Mesodermal cell (in vitro differentiated cells): ENCODE measurements around the gene MAP2K5.

Experiments used
- H3K27ac ChIP-seq: 2 replicates; pipeline ENCODE4 v1.7.0; 2013; ENCODE audit warnings: mild to moderate bottlenecking, low read depth, low read length, moderate library complexity; ENCODE audit not compliant: severe bottlenecking
- H3K36me3 ChIP-seq: 2 replicates; pipeline ENCODE4 v1.7.1; 2013; ENCODE audit warnings: mild to moderate bottlenecking, low read length, moderate library complexity; ENCODE audit not compliant: control insufficient read depth, insufficient read depth
- H3K4me1 ChIP-seq: one replicate; pipeline ENCODE4 v1.7.1; 2013; ENCODE audit warnings: mild to moderate bottlenecking, low read length; ENCODE audit not compliant: insufficient read depth, control insufficient read depth, poor library complexity, severe bottlenecking
- H3K4me3 ChIP-seq: 2 replicates; pipeline ENCODE4 v1.7.0; 2013; ENCODE audit warnings: low read length, control low read depth, mild to moderate bottlenecking; ENCODE audit not compliant: insufficient read depth, poor library complexity, severe bottlenecking; ENCODE audit errors: extremely low read depth
- H3K9me3 ChIP-seq: 2 replicates; pipeline ENCODE4 v1.7.1; 2013; ENCODE audit warnings: mild to moderate bottlenecking, low read length, moderate library complexity; ENCODE audit not compliant: control insufficient read depth
- WGBS, 2 experiments: methylation state at CpG; one replicate each; pipeline ENCODE4 v1.1.5; 2013; ENCODE audit warnings: missing lambda C conversion rate in 2 of 2; ENCODE audit not compliant: insufficient coverage in 2 of 2; 5-methylcytosine and 5-hydroxymethylcytosine counted together

Gene MAP2K5

DNA sequence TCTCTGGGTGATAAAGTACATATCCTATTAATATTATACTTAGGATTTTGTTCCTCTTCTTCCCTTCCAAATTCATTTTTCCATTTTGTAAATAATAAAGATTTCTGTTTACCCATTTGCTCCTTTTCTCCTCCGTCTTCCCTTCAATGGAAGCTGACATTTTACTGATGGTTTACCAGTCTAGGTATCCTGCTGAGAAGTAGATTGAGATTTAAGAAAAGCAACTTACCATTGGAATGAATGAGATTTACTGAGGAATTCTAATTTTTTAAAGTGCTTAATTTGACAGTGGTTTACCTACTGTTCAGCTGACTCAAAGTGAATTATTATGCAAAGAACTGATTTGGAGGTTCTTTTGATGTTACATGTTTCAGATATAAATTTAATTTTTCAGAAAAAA is 19.2 kb upstream of the MAP2K5 start:
- Histone ChIP-seq H3K4me3 (no peak overlapping the region), H3K4me1 (peaks cover 9% of the 10 kb centered on the region), H3K36me3 (no peaks in the 10 kb centered on the region), H3K9me3 (no peaks in the 10 kb centered on the region), H3K27ac (no peak overlapping the region)
- WGBS, 2 experiments = no CpG with 5 or more reads among the region's 1 CpG

DNA sequence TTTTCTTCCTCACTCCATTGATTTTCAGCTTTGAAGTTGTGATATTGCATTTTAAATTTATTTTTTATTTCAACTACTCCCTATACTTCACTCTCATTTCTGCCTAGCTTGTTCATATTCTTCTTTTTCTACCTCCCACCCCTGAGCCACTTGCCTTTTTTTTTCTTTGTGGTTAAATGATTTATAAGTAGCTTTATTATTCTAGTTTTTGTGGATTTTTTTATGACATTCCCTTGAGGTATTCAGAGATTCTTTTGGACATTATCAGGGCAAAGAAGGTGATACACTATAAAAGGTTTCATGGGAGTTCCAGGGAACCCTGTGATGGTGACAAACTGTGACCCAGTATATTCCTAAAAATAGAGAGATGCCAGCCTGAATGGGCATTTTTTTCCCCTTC is 18.3 kb upstream of the MAP2K5 start:
- Histone ChIP-seq H3K27ac (no peak overlapping the region), H3K4me1 (peaks cover 9% of the 10 kb centered on the region), H3K4me3 (no peak overlapping the region)

DNA sequence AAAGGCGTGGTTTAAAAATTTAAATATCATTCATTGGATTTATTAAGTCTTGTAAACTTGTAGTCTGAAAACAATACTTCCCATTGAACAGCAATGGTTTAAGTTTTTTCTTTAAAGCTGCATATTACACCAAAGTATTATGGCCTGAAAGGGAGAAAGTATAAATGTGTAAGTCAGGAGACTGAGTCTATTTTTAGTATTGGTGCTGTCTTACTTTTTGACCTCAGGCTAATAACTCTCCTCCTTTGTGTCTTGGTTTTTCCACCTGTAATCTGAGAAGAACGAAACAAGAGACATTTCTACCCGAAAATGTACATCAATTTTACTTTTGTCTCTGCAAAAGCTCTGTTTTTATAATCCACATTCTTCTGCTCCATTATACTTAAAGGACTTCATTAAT is 14.0 kb upstream of the MAP2K5 start:
- no peaks in the 10 kb centered on the region for H3K36me3 ChIP-seq
- WGBS, 2 experiments = 83 to 90% methylated on average over 1 to 2 of the region's 3 CpGs
- no peak overlapping the region for H3K4me3 ChIP-seq
- no peaks in the 10 kb centered on the region for H3K4me1 ChIP-seq
- H3K27ac ChIP-seq = no peak overlapping the region
- H3K9me3 ChIP-seq = no peaks in the 10 kb centered on the region

More for the DNA sequence above, 18.3 kb upstream of the MAP2K5 start:
- H3K36me3 ChIP-seq = no peaks in the 10 kb centered on the region
- no peaks in the 10 kb centered on the region for H3K9me3 ChIP-seq

DNA sequence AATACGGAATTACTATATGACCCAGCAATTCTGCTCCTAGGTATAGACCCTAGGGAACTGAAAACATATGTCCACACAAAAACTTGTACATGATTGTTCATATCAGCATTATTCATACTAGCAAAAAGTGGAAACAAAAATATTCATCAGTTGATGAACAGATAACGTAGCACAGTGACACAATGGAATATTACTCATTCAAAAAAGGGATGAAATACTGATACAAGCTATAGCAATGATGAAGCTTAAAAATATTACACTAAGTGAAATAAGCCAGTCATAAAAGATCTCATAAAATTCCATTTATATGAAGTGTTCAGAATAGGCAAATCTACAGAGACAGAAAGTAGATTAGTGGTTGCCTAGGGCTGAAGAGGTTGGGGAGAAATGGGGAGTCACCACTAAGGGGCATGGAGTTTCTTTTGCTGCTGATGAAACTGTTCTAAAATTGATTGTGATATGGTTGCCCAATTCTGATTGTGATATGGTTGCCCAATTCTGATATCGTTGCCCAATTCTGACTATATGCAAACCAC is 11.1 kb upstream of the MAP2K5 start:
- Histone ChIP-seq H3K36me3 (no peaks in the 10 kb centered on the region), H3K27ac (no peak overlapping the region), H3K9me3 (no peaks in the 10 kb centered on the region), H3K4me1 (no peaks in the 10 kb centered on the region), H3K4me3 (no peak overlapping the region)
- 83% methylated on average over 1 of the region's 3 CpGs; no CpG with 5 or more reads in 1 of the 2 experiments for WGBS, 2 experiments

DNA sequence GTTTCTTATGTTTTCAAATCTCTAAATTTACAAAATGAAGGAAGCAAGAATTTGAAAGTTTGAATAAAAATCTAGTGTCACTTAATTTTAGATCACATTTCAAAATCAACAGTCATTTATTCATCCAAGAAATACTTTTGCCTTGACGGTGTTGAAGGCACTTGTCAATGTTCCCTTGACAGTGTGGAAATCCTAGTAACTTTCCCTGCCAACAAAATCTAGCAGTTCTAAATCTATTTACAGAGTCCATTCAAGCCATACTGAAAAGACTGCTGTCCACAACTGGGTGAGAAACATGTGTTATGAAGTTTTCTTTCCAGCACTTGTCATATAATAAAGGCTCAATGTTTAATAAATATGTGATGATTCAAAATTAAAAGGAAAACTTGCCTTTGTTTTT is 8.6 kb upstream of the MAP2K5 start:
- WGBS, 2 experiments = 100% methylated on average over 1 of the region's 1 CpG

DNA sequence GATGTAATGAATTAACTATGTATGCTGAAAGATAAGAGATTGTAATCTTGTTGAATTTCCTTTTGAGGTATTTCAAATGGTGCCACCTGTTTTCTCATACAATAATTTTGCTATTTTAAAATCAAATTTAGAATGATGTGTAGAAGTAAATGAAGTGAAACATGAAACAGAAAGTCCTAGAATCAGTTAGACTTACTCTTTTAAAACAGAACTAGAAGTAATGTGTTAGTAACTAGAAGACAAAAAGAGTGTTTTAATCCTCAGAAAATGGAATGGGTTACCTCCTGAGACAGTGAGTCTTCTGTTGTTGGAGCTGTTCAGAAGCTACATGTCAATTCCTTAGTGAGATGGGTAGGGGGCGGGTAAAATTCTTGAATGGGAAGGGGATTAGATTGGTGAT is 8.1 kb upstream of the MAP2K5 start:
- no peak overlapping the region for H3K4me3 ChIP-seq
- H3K9me3 ChIP-seq = no peaks in the 10 kb centered on the region
- H3K36me3 ChIP-seq = no peaks in the 10 kb centered on the region
- no CpG with 5 or more reads among the region's 1 CpG for WGBS, 2 experiments
- H3K27ac ChIP-seq = no peak overlapping the region
- H3K4me1 ChIP-seq = no peaks in the 10 kb centered on the region

More for the DNA sequence above, 8.6 kb upstream of the MAP2K5 start:
- Histone ChIP-seq H3K9me3 (no peaks in the 10 kb centered on the region), H3K4me1 (no peaks in the 10 kb centered on the region), H3K27ac (no peak overlapping the region), H3K36me3 (no peaks in the 10 kb centered on the region), H3K4me3 (no peak overlapping the region)

DNA sequence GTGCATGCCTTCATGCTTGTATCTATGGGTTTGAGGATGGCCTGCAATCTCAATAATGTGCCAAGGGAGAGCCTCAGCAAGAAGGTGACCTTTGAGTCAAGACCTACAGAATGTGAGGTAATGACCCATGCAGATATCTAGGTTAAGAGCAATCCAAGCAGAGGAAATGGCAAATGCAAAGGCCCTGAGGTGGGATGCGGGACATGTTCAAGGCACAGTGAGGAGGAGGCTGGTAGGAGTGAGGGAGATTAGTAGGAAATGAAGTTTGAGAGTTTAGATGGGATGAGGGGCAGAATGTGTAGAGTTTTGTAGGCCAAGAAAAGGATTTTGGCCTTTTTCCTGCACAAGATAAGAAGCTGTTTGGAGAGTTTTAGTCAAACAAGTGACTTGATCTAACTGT is 4.7 kb upstream of the MAP2K5 start:
- H3K27ac ChIP-seq = no peak overlapping the region
- H3K4me1 ChIP-seq = no peaks in the 10 kb centered on the region
- WGBS, 2 experiments = 100% methylated on average over 1 of the region's 1 CpG
- no peak overlapping the region for H3K4me3 ChIP-seq
- no peaks in the 10 kb centered on the region for H3K9me3 ChIP-seq
- H3K36me3 ChIP-seq = no peaks in the 10 kb centered on the region

DNA sequence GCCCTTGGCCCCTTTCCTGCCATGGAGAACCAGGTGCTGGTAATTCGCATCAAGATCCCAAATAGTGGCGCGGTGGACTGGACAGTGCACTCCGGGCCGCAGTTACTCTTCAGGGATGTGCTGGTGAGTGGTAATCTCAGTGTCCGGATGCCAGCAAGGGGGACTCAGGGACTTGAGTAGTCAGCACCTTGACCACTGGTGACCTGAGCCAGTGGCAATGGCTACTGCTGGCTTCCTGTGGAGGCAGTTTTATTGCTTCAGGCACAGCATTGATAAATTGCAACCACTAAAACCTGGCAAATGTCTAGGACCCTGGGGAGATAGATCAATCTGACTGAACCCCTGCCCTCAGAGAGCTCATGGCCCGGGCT is 830 bp downstream of the MAP2K5 start:
- Histone ChIP-seq H3K36me3 (peaks cover 15% of the 10 kb centered on the region), H3K27ac (no peak overlapping the region), H3K4me3 (peak overlapping the region; percentile 75), H3K9me3 (no peaks in the 10 kb centered on the region), H3K4me1 (no peaks in the 10 kb centered on the region)
- 75 to 78% methylated on average over 7 of the region's 7 CpGs for WGBS, 2 experiments

DNA sequence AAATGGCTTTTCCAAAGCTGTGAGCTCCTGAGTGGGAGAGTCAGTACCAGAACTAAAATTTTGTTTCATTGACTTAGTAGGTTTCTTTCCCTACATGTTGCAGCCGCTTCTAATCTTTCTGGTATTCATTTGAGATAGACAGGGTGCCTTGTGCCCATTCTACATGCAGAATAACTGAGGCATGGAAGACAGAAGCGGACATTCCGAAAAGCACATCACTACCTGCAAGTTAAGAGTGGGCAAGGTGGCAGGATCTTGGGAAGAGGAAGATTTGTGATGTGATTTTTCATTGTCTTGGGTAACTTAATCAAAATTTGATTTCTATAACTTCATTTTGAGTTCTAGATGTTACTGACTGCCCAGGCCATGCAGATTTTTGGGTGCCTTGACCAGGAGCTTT is 2.0 kb downstream of the MAP2K5 start:
- H3K27ac ChIP-seq = no peak overlapping the region
- WGBS, 2 experiments = 72 to 76% methylated on average over 2 to 3 of the region's 3 CpGs
- H3K36me3 ChIP-seq = peaks cover 15% of the 10 kb centered on the region
- H3K9me3 ChIP-seq = no peaks in the 10 kb centered on the region
- H3K4me1 ChIP-seq = peaks cover 4% of the 10 kb centered on the region
- H3K4me3 ChIP-seq = no peak overlapping the region

DNA sequence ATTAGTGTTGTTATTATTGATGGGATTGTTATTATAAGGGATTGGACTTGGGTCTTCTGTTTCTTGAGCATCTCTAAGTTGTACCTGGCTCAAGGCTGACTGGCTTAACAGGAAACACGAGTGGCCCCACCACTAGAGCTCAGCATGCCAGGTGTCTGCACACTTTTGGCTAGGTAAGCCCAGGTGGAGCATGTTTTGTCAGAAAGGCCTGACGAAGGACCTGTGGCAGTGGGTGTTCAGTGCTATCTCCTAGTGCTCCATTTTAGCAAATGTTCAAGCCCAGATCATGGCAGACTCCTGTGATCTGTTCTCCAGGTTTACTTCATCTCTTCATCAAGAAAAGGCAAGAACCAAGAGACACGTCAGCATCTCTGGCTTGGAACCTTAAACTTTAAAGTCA is 3.4 kb downstream of the MAP2K5 start:
- WGBS, 2 experiments = 92 to 95% methylated on average over 3 of the region's 3 CpGs
- Histone ChIP-seq H3K4me3 (no peak overlapping the region), H3K4me1 (peaks cover 4% of the 10 kb centered on the region), H3K9me3 (no peaks in the 10 kb centered on the region), H3K27ac (no peak overlapping the region), H3K36me3 (peaks cover 15% of the 10 kb centered on the region)

DNA sequence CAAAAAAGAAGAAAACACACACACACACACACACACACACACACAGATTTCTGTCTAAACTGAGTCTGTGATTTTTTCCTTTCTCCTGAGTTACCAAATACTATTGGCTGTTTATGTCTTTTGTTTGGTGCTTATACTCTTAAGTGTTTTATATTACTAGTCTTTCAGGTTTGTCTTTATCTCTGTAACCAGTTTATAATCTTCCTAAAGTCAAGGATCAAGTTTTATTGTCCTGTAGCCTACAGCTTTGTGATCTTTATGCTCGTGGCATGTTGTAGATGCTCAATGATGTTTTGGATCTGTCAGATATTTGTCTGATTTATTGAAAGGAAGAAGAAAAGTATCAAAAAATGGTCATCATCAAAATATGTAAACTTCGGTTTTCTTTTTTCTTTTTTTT is 4.6 kb downstream of the MAP2K5 start:
- peaks cover 22% of the 10 kb centered on the region for H3K36me3 ChIP-seq
- peaks cover 4% of the 10 kb centered on the region for H3K4me1 ChIP-seq
- WGBS, 2 experiments = 100% methylated on average over 1 of the region's 2 CpGs
- H3K27ac ChIP-seq = no peak overlapping the region
- H3K9me3 ChIP-seq = no peaks in the 10 kb centered on the region
- no peak overlapping the region for H3K4me3 ChIP-seq
